NCI-H526 treated with DMSO at 0.1 percent for 48 hours (cell line): Measurements from ENCODE around the gene LTF.
"Not testable (repeated sequence)": the region's sequence is repeated elsewhere in the genome, so short reads cannot be mapped to it uniquely, and the experiment has no call there.

Source experiments
- DNase-seq: peaks from one replicate; lab custom pipeline; 2025; lab: John Stamatoyannopoulos, UW

LTF gene

DNA sequence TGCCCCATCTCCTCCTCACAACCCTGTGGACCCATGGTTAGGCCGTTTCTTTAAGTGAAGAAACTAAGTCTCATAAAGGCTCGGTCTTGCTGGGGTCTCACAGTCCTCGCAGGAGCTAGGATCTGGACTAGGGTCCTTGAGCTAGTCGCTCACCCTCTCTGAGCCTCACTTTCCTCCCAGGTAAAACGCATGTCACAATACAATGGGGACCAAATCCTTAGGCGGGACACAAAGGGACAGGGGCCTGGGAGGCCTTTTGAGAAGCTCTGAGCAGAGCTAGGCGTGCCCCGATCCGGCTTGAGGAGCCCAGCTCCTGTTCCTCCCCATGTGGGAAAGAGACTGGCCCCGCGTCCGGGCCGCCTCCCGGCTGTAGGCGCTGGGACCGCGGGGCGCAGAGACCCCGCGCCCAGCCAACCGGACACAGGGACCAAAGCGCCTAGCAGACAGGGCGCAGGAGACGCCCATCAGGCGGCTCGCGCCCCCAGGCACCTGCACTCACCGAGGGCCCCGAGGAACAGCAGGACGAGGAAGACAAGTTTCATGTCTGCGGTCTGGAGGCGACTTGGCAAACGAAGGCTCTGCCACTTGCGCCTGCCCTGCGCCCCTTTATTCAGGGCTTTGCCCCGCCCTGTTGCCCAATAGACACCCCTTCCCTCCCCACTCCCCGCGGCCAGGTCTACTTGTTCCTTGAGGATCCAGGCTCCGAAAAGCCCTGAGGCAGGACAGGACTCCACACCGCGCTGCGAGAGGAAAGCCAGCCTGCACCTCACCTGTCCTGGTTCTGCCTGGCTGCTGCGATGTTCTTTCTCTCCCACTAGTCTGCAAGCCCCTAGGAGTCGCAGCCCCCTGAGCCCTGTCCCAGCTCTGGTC, at the start of gene LTF:
Gene LTF (minus strand): TSS at position 580 of the 870 bp plus-strand sequence. CDS start 38 bp downstream, at position 542.
- DNase-seq = no peak

GRCh38 chr3:46512191-46512749, 47.6 kb upstream of the LTF start:
- no peak for DNase-seq

- no peak for DNase-seq
These were observed 45.0 kb upstream of the LTF start for GRCh38 chr3:46509661-46510187.

- no peak for DNase-seq
These were observed 44.3 kb upstream of the LTF start for GRCh38 chr3:46508850-46509591.

- DNase-seq = no peak
These were observed 41.8 kb upstream of the LTF start for GRCh38 chr3:46506526-46506925.

GRCh38 chr3:46505953-46506352, 41.2 kb upstream of the LTF start:
- no peak for DNase-seq

DNA sequence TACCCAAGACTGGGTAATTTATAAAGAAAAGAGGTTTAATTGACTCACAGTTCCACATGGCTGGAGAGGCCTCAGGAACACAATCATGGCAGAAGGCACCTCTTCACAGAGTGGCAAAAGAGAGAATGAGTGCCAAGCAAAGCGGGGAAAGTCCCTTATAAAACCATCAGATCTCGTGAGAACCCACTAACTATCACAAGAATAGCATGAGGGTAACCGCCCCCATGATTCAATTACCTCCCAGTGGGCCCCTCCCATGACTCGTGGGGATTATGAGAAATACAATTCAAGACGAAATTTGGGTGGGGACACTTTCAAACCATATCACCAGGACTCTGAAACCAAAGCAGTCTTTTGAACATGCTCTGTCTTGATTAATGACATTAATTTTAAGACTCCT, 40.1 kb upstream of the LTF start:
- DNase-seq = no peak

- DNase-seq = no peak
These were observed 38.6 kb upstream of the LTF start for GRCh38 chr3:46503200-46503874.

GRCh38 chr3:46501702-46502101, 37.0 kb upstream of the LTF start:
- no peak for DNase-seq

DNA sequence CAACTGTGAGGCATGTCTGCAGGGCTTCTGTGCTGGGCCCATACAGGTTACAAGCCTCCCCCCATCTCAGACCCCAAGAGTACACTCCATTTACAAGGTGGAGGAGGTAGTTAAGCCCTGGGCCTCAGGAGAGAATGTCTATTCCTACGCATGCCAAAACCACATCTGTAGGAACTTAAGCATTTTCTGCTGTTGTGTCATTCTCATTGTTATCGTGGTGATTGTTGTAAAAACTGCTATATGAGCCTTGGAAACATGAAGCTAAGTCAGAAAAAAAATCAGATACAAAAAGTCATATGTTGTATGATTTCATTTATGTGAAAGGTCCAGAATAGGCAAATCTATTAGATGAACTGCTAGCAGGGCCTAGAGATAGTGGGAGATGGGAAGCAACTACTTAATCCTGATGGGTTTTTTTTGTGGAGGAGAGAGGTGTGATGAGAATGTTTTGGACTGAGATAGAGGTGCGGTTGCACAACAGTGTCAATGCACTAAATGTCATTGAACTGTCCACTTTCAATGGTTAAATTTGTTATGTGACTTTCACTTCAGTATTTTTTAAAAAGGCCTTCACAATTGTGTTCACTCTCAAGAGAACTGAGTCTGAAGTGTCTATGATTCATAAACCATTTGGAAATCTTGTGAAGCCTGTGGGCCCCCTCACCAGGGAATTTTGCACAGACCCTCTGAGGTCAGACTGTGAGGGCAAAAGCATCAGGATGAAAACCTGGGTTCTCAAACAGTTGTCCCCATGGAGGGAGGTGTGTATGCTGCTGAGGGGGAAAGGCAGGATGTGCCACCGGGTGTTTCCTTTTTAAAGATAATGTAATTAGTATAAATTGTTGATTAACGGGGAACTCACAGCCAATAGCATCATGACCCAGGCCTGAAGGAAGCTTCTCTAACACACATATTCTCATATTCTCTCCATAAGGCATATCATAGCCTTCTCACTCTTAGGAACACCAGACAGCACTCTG, 36.2 kb upstream of the LTF start:
- no peak for DNase-seq

- DNase-seq = no peak
These were observed 34.3 kb upstream of the LTF start for GRCh38 chr3:46498916-46499519.

DNA sequence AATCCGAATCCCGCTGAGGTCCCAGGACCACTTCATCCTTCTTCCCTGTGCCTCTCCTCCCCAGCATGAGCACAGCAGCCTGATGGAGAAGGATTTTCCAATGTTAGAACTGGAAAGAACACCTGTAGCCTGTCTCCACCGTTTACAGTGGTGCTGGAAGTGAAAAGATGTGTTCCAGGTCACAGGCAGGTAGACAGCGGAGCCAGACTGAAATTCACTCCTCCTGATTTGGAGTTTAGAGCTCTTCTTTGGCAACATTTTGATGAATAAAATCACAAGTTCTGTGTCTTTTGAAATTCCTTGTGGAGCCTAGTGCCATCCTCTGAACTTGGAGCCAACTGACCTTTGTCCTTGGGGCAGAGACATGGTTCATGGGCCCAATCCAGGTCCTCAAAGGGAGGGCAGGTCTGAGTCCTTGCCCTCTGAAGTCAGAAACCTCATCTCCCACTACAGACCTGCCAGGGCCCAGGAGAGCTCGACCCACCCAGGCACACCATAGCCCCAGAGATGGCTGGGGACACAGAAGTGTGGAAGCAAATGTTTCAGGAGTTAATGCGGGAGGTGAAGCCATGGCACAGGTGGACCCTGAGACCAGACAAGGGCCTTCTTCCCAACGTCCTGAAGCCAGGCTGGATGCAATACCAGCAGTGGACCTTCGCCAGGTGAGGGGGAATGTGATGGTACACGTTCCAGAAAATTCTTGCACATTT, 33.0 kb upstream of the LTF start, which contains the start of gene RTP3:
Gene RTP3 (plus strand): TSS at position 421 of the 710 bp plus-strand sequence. CDS start 87 bp downstream, at position 508.
- DNase-seq = no peak

GRCh38 chr3:46496746-46497555, 32.2 kb upstream of the LTF start:
- DNase-seq = peak; percentile 0

GRCh38 chr3:46495901-46496456, 31.3 kb upstream of the LTF start:
- no peak for DNase-seq

DNA sequence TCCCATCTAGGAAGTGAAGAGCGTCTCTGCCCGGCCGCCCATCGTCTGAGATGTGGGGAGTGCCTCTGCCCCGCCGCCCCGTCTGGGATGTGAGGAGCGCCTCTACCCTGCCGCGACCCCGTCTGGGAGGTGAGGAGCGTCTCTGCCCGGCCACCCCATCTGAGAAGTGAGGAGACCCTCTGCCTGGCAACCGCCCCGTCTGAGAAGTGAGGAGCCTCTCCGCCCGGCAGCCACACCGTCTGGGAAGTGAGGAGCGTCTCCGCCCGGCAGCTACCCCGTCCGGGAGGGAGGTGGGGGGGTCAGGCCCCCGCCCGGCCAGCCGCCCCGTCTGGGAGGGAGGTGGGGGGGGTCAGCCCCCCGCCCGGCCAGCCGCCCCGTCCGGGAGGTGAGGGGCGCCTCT, 29.8 kb upstream of the LTF start:
- DNase-seq = not testable (repeated sequence)

GRCh38 chr3:46492890-46493547, 28.3 kb upstream of the LTF start:
- no peak for DNase-seq

- DNase-seq = no peak
These were observed 26.7 kb upstream of the LTF start for GRCh38 chr3:46491089-46492070.
